G401.6 (cell line): ENCODE data around the gene HSPA12B.

Experiments
- FAIRE-seq: peaks from 2 replicates; lab custom pipeline; 2012; peaks lifted over from hg19 to GRCh38; lab: Jason Lieb, UNC

The HSPA12B gene

GRCh38 chr20:3729811-3730540 lies 2.5 kb upstream of the HSPA12B start:
- FAIRE-seq: no peak

DNA sequence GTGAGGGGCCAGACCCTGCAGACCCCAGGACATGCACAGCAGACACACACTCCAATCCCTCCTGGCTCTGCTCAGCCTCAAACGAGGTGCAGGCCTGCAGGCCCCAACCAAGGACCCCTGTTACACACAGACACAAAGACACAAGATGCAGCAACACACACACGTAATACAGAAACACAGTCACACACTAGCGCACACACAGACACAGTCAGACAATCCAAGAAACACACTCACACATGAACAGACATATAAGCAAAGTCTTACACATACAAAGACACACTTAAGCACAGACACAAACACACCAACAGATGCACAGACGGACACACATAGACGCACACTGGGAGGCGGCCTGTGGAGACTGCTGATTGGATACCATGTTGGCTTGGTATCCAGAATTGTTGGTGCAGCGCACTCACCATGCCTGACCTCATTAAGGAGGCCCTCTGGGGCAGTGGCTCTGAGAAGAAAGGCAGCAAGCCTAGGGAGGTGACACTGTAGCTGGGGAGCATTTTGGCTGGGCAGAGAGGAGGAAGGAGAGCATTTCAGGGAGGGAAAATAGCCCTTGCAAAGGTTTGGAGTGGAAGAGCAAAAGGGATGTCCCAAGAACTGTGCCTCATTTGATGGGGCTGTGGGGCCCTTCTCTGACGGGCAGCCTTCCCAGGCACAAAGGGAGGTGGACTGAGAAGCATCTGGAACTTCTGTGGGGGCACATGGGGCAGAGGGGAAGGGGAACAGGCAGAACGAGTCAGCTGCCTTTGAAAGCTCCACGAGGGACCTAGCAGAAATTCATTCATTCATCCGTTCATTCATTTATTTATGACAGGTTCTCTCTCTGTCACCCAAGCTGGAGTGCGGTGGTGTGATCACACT lies 1.4 kb upstream of the HSPA12B start:
- FAIRE-seq: no peak

GRCh38 chr20:3731944-3732326 lies 550 bp upstream of the HSPA12B start:
- no peak for FAIRE-seq

GRCh38 chr20:3733119-3733995 lies 872 bp downstream of the HSPA12B start:
- no peak for FAIRE-seq

DNA sequence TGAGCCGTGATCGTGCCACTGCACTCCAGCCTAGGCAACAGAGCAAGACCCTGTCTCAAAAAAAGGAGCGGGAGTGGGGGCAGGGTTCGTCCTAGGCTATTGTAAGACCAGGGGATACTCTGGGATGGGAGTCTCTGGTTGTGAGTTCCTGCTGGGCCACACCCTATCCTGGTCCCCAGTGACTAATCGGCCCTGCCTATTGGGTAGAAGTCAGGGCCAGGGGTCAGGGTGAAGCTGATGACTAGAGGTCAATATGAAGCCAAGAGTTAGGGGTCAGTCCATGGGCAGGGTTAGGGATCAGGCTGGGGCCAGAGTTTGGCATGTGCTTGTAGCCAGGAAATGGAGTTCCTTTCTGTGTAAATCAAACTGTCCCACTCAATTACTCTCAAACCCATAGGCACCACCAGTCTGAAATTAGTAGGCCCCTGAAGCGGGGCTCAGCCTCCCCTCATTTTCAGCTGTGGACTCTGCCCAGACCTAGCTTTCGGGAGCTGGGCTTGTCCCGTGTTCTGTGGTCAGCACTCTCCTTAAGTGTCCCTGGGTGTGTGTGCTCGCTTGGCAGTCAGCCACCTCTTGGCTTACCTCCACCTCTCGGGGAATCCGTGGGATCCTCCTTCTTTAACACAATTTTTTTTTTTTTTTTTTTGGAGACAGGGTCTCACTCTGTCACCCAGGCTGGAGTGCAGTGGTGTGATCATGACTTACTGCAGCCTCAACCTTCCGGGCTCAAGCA lies 1.8 kb downstream of the HSPA12B start:
- no peak for FAIRE-seq

- no peak for FAIRE-seq
Measured at GRCh38 chr20:3735768-3736167, 3.3 kb downstream of the HSPA12B start.

DNA sequence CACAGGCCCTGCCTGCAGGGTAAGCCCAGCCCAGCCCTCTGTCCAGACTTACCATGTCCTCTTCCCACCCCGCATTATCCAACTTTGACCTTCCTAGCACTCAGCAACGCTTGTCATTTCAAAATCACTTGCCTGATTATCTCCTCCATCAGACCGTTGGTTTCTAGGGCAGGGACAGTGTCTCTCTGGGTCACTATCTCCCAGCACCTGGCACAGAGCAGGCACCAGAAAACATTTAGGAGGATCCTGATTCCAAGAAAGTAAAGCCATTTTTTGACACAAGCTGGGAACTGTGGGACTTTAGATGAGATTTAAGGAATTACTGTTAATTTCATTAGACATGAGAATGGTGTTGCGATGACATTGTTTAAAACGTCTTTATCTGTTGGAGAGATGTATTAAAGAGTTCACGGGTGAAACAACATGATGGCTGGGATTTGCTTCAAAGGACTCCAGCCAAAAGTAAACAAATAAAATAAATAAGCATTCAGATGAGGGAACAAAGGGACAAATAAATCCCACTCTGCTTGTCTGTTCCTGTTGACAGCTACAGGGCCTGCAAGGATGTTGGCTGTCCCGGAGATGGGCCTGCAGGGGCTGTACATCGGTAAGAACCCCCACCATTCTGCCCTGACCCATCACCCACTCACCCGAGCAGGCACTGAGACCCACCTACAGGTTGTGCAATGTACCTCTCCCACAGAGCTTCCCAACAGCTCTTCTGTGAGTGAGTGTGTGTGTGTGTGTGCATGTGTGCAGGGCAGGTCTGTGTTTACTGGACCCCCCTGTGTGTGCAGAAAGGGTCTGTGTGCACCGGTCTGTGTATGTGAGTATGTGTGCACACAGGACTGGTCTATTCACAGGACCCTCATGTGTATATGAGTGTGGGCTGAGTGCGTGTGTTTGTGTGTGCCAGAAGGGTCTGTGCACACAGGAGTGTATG lies 5.9 kb downstream of the HSPA12B start:
- FAIRE-seq: no peak

- FAIRE-seq: no peak
Measured at GRCh38 chr20:3739054-3739925, 6.8 kb downstream of the HSPA12B start.

DNA sequence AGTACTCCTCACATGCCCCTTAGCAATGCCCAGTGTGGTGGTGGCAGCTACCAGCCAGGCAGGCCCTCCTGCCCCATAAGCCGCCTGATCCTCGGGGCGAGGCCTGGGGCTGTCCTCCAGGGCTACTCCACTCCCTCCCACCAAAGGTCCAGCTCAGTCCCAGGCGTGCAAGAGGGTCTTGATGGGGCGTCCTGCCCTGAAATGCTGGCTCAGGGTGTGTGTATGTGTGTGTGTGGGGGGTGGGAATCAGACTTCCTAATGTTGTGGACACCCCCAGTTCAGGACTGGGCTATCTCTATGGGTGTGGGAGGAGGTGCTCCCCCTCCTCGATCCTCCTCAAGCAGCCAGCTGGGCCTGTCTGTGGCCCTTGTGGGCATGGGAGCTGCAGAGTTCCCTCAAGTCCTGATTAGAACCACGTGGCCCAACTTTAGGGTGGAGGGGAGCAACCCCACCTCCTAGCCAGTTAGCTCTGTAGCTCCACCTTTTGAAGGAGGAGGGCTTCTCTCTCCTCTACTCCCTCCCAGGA lies 7.5 kb downstream of the HSPA12B start:
- FAIRE-seq: no peak

DNA sequence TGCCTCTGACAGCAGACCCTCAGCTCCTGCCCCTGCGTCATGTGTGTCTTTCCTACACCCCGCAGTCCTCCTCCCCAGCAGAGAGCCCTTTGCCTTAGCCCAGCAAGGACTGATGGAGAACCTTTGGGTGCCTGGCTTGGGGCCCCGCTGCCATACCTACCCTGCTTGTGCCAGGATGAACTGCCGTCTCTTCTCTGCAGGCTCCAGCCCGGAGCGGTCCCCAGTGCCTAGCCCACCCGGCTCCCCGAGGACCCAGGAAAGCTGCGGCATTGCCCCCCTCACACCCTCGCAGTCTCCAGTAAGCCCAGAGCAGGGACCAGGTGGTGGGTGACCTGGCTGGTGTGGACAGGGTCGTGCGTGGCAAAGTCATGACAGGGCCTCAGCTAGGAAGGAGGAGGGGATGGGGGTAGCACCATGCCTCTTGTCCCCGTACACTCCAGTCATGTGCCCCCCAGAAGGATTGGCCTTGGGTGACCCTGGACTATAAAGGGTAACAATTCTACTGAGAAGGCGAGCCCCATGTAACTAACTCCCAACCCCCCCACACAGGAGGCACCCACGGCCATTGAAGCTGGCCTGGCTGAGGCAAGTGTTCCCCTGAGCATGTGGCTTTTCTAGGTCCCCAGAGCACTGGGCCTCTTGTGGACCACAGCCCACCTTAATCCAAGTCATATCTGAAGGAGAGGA lies 8.3 kb downstream of the HSPA12B start:
- FAIRE-seq: no peak

GRCh38 chr20:3741836-3742458 lies 9.5 kb downstream of the HSPA12B start:
- no peak for FAIRE-seq

- no peak for FAIRE-seq
Measured at GRCh38 chr20:3743251-3743650, 10.8 kb downstream of the HSPA12B start.

DNA sequence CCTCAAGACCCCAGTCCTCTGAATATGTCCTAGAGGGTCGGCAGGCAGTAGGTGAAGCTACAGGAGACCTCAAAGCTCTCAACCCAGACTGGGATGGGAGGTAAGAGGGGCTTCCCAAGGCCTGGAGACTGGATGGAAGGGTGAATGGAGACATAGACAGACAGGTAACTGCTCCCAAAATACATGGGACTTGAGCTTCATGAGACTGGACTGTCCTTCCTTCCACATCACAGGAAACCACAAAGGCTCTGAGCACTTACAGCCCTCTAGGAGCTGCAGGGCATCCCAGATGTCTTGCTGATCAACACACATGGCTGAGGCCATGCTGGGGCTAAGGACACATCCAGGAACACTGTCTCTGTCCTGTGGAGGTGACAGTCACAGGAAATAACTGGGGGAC lies 11.6 kb downstream of the HSPA12B start:
- FAIRE-seq: no peak

- no peak for FAIRE-seq
Measured at GRCh38 chr20:3744806-3745685, 12.6 kb downstream of the HSPA12B start.

DNA sequence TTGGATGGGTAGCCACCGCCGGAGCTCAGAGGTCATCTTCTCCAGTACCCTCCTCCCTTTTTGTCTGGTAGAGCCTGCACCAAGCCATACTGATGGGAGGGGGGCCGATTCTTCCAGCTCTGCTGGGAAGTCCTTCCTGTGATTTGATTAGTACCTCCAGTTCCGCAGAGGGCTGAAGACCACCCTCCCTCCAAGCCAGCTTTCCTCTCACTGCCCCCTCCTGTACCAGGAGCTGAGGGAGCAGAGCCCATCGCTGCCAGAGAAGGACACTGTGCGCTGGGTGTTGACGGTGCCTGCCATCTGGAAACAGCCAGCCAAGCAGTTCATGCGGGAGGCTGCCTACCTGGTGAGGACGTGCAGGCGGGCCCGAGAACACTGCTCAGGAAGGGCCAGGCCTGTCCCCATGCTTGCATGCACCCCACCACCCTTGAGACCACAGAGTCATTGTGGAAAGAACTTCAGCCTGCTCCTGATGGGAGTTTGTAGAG lies 13.2 kb downstream of the HSPA12B start:
- no peak for FAIRE-seq

DNA sequence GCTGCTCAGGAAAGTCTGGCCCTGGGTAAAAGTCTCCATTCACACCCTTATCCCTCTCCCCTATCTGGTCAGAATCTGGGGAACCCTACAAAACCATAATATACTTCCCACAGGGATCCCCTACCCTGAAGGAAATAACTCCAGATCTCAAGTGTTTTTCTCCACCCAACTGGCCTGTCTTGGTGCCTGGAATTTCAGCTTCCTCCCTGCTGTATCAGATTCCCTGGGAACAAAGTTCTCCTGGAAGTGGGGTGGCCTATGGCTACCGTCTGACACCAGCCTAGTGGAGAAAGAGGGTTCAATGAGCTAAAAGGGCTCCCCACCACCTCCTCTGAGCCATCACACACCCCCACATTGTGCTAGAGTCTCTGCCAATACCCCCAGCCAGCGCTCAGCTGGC lies 15.0 kb downstream of the HSPA12B start:
- FAIRE-seq: no peak

DNA sequence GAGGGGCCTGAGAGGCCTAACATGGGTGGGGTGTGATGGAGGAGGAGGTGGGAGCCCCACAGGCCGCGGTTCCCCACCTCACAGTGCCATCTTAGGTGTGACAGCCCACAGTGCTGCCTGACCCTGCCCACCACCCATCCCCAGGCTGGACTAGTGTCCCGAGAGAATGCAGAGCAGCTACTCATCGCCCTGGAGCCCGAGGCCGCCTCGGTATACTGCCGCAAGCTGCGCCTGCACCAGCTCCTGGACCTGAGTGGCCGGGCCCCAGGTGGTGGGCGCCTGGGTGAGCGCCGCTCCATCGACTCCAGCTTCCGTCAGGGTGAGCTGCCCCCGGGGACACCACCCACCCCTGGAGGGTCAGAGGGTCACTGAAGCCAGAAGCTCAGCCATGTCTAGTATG lies 15.6 kb downstream of the HSPA12B start:
- no peak for FAIRE-seq
